HG03442 (cell line): ENCODE data around the gene ANKDD1A.
A peak's percentile ranks its signal among the peaks of the same experiment; 100 is the strongest.

Experiments
- ATAC-seq: cut with Tn5 transposase; IDR thresholded peaks from one replicate; pipeline ENCODE4 v1.9.1; 2021; ENCODE audit warnings: mild to moderate bottlenecking, moderate library complexity; ENCODE audit not compliant: unreplicated experiment

The ANKDD1A gene

DNA sequence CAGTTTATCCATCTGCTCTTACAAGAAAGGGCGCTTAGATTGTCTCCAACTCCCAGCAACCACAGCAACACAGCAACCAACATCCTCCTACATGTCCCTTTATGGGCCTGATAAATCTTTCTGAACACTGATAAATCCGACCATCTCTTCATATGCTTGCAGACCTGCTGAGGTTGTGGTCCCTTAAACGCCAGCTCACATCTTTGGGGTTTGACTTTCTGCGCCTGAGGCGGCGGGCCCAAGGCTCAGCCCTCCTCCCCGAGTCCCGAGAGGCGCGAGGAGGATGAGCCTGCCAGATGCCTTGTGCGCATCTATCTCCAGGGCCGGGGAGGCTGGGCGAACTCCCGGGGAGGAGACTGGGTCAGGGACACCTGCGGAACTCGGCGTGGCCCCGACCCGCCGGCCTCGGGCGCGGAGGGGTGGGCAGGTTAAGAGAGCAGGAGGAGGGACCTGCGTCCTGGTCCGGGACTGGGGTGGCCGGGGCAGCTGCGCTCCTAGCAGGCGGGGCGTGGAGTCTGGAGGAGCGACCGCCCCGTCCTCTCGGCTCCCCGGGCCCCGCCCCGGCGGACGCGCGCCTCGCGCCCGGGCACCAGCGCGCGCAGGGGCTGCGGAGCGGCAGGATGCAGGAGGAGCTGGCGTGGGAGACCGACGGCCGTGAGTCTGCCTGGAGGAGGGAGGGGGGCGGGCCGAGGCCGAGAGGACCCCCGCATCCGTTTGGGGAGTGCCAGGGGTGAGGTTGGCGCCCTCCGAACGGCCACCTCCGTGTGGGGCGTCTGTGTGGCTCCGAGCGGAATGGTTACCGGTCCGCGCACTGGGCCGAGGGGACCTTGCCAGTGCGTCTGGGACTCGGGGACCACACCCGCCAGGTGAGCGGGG, at the start of gene ANKDD1A:
TSS of gene ANKDD1A (plus strand) at position 592 of the 876 bp plus-strand sequence. CDS start at position 621, 29 bp downstream.
- ATAC-seq, result no peak

DNA sequence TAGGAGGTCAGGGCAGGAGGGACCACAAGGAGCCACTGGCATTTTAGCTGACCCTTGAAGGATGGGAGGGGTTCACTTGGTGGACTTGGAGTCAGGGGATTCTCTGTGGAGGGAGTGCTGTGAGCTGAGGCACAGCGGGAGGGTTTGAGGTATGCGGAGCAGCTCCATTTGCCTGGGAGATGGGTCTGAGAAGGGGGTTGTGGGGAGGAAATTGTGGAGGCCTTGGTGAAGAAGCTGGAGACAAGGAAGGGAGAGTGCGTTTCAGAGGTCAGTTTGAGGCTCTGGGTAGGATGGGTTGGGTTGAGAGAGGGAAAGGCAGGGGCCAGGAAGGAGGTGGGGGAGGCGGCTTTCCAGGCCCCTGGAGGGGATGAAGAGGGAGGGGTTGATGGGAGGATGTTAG, 49.7 kb upstream of the ANKDD1A start:
- ATAC-seq, result no peak

DNA sequence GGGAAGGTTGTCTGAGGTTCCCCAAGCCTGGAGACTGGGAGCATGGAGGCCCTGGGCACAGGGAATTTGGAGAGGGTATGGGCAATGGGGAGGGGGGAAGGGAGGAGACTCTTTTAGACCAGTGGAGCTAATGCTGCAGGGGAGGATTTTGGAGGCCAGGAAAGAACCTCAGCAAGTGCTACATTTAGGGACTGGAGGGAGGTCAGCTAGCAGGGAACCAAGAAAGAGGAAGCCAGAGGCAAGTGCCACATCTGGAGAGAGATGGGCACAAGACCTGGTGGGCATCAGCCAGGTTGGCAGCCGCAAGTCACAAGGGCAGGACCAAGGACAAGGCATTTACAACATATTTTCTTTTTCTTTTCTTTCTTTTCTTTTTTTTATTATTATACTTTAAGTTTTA, 49.3 kb upstream of the ANKDD1A start:
- ATAC-seq, result no peak

DNA sequence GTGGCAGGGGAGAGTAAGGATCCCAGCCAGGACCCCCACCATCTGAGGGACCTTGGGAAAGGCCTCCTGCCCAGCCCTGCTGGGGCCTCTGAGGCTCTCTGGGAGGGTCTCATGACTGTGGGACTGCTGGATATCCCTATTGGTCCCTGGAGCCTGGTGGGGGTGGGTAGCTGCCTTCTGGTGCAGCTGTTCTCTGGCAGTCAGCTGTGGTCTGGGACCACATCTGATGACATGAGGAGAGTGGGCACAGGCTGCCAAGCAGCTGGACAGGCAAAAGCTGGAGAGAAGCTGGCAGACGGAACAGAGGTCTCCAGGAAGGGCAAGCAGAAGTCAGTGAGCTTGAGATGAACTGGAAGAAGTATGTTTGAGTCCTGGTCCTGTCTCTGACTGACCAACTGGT, 47.6 kb upstream of the ANKDD1A start:
- ATAC-seq, result no peak

GRCh38 chr15:64865126-64865997, 46.3 kb upstream of the ANKDD1A start:
- ATAC-seq, result no peak

- no peak for ATAC-seq
Measured at GRCh38 chr15:64865998-64866520, 45.6 kb upstream of the ANKDD1A start.

GRCh38 chr15:64869501-64869900, 42.2 kb upstream of the ANKDD1A start:
- no peak for ATAC-seq

DNA sequence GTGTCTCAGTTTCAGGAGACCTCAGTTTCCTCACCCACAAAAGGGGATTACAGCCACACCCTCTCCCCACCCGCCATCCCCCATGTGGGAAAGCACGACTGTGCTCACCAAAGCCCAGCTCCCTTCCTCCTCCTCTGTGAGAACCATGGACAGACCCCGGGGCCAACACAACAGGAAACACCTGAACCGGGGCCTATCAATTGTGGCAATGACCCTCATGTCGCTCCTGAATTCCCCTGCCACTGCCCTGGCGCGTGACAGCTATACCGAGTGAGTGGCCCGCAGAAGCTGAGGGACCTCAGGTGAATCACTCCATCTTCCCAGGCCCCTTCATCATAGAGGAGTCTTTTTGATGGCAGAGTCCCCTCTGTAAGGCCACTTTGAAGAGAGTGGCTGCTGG, 41.3 kb upstream of the ANKDD1A start:
- no peak for ATAC-seq

DNA sequence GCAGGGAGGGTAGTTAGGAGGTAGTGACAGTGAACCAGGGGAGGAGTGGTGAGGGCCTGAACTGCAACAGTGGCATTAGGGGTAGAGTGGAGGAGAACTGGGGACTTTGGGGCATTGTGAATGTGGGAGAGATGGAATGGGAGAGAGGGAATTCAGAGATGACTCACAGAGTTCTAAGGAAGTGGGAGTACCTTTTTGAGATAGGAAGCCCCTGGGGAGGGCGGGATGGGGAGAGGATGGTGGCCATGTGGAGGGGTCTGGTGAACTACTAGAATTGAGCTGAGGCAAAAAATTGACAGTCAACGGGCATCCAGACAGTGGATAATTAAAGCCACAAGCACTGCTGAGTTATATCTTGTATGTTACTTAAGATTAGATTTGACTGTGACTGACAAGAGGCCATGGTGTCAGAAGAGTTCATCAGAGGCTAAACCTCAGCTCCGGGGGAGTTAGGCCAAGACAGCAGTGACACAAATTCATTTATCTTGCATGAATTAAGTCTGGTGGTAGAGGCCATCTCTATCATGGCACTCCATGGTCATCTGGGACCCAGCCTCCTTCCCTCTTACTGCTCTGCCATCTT, 36.0 kb upstream of the ANKDD1A start:
- ATAC-seq, result no peak

DNA sequence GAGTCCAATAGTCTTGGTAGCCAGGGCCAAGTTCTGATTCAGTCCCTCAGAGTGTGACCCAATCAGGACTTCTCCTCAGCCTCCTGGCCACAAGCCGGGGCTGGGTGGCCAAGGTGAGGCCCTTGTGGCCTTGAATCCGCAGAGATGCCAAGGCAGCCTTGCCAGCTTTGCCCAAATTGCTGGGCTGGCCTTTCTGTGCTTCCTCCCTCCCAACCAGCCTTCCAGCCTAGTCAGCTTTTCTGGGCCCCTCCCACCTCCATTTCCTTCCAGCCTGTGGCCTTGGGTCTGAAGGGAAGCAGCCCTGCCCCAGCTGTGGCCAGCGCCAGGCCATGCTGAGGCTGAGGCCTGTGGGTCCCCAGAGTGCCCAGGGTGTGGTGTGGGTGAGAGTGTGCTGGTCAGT, 34.3 kb upstream of the ANKDD1A start:
- ATAC-seq, result no peak

GRCh38 chr15:64878705-64879104, 33.0 kb upstream of the ANKDD1A start:
- no peak for ATAC-seq

DNA sequence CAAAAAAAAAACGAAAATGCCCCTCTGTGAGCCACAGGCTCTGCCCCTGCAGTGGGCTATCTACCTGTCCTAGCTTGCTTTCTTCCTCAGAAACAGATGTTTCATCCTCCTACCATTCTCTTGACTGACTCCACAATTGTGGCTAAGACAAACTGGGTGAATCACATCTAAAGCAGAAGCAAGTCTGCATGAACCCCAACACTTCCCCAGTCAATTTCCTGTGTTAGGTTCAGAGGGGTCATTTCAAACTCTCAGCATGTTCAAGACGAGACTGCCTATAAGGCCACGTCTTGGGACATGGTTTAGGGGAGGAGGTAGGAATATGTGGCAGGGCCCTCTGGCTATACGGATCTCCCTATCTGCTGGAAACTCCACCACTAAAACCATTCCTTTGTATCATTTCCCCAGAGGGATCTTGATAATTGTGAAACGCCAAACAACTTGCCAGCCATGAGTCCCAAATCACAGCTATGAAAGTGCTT, 28.6 kb upstream of the ANKDD1A start:
- ATAC-seq, result peak; percentile 55

- ATAC-seq, result peak; percentile 55
Measured at GRCh38 chr15:64883997-64884511, 27.6 kb upstream of the ANKDD1A start.

DNA sequence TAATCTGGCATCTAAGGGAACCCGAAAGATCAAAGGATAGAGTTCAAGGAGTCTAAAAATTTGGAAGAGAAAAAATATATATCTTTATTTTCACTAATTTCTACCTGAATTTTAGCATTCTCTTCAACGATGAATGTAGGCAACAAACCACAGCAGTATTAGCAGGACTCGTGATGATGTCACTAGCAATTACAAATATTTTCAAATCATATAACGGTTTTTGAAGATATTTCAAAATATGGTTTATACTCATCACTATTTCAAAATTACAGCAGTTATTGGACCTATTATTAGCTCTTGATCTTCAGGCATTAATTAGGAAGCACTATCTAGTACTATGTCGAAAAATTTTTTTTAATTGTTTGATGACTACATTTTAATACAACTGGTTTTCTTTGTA, 27.0 kb upstream of the ANKDD1A start:
- no peak for ATAC-seq

DNA sequence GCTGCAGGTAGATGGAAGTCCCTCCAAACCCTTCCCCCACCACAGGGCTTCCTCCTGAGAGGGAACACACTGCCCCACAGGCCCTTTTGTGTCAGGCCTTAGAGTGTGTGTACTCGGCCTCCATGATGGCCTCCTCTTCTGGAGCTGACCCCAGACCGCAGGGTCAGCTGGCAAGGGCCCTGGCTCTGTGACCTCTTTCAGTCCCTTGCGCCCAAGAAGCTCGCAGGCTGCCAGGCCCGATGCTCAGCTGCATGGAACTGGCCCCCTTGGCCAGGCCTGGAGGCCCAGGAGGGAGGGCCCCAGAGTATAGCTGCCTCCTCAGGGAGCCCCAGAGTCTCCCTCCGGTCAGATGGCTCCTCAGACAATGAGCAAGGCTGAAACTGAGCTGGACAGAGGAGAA, 23.4 kb upstream of the ANKDD1A start:
- ATAC-seq, result no peak

DNA sequence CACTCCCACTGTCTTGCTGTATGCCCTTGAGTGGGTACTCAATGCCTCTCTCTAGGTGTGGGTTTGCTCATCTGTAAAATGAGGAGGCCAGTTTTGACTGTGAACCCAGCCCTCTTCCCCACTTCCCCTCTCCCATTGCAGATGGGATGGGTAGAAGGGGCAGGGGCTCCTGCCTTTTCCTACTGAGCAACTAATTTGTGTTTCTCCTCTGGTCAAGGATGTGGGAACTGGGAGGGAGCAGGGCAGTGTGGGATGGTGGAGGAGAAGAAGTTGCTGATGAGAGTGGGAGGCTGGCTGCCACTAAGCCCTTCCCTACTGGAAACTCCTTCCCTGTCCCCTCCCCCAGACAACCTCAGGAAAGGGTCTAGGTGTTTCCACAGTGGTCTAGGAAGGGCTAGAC, 20.1 kb upstream of the ANKDD1A start:
- ATAC-seq, result no peak

DNA sequence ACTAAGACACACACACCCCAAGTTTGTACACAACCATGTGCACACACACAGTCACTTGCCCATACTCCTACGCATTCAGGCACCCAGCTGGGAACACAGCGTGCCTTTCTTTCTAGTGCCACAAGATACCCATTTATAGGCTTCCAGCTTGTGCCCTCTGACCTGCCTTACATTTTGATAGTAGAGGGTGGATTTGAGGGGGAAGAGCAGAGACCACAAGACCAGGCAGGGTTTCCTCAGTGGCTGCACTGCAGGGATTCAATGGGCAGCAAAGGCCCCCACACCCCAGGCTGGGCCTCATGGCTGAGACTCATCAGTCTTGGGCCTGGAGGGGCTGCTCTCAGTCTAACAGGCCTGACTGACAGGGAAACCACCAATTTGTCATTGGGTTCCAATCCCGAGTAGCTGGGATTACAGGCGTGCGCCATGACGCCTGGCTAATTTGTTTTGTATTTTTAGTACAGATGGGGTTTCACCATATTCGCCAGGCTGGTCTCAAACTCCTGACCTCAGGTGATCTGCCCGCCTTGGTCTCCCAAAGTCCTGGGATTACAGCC, 18.8 kb upstream of the ANKDD1A start:
- no peak for ATAC-seq

- ATAC-seq, result peak; percentile 59
Measured at GRCh38 chr15:64893481-64894394, 18.0 kb upstream of the ANKDD1A start.

- ATAC-seq, result peak; percentile 32
Measured at GRCh38 chr15:64894395-64895056, 17.2 kb upstream of the ANKDD1A start.
